Stimulated activated CD4-positive, alpha-beta T cell treated with anti-CD3 and anti-CD28 coated beads, Interleukin-4, amount 100 ng/mL, for 48 hours (primary cell): ENCODE results near the gene LIMK2.
A peak's percentile ranks its signal among the peaks of the same experiment; 100 is the strongest.
"Not testable (repeated sequence)": the region's sequence is repeated elsewhere in the genome, so short reads cannot be mapped to it uniquely, and the experiment has no call there.

ENCODE experiments used
- DNase-seq, 2 donors: peaks; one replicate each; pipeline ENCODE4 v3.0.0-alpha.2; 2020; ENCODE audit warnings: low read depth in 2 of 2

Gene LIMK2

DNA sequence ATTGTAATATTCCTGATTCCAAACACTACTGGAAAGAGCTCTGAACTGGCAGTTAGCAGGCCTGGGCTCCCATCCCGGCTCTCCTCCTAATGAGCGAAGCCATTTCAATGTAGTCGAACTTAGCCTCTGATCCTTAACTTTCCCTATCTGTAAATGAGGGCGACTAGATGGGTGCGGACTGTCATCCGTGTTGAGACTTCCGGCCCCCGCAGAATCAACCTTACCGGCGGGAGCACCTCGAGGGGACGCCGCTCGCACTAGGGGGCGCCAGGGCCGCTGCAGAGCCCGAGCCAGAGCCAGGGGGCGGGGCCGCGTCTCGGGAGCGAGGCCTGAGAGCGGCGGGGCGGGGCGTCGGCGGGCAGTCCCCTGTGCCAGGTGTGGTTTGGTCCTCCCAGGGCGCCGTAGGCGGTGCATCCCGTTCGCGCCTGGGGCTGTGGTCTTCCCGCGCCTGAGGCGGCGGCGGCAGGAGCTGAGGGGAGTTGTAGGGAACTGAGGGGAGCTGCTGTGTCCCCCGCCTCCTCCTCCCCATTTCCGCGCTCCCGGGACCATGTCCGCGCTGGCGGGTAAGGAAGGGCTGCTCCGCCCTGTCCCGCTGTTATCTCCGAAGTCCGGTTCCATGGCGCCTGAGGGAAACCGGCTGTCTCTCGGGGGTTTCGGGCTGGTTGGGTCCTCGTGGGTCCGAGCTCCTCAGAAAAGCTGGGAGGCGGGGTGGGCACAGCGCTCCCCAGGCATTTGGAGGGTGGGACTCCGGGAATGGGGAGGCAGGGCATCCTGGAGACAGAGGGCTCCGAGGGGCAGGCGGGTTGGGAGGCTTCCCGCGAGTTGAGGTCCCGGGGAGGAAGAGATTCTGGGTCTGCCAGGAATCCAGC, at the start of gene LIMK2:
LIMK2 (plus strand) TSS at position 437 of the 869 bp plus-strand sequence; CDS start at position 548, 111 bp downstream.
- peak; percentile 98 for DNase-seq

DNA sequence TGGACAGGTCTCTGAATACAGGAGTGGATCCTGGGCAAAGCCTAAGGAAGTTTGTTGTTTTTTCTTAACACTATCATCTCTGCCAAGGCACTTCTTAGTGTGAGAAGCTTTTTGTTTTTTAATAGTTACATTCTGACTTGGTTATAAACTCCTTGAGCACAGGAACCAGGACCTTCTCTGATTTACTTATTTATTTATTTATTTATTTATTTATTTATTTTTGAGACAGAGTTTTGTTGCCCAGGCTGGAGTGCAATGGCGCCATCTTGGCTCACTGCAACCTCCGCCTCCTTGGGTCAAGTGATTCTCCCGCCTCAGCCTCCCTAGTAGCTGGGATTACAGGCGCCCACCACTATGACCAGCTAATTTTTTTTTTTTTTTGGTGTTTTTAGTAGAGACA, 41.1 kb upstream of the LIMK2 start:
- no peak for DNase-seq

DNA sequence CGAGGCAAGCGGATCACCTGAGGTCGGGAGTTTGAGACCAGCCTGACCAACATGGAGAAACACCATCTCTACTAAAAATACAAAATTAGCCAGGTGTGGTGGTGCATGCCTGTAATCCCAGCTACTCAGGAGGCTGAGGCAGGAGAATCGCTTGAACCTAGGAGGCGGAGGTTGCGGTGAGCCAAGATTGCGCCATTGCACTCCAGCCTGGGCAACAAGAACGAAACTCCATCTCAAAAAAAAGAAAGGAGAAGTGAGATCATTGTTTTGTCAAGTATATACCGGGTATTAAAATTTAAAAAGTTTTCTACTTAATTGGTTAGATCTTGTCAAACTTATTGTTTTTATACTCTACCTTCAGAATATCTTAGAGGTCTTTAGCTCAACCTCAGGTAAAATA, 40.4 kb upstream of the LIMK2 start:
- not testable (repeated sequence) for DNase-seq

DNA sequence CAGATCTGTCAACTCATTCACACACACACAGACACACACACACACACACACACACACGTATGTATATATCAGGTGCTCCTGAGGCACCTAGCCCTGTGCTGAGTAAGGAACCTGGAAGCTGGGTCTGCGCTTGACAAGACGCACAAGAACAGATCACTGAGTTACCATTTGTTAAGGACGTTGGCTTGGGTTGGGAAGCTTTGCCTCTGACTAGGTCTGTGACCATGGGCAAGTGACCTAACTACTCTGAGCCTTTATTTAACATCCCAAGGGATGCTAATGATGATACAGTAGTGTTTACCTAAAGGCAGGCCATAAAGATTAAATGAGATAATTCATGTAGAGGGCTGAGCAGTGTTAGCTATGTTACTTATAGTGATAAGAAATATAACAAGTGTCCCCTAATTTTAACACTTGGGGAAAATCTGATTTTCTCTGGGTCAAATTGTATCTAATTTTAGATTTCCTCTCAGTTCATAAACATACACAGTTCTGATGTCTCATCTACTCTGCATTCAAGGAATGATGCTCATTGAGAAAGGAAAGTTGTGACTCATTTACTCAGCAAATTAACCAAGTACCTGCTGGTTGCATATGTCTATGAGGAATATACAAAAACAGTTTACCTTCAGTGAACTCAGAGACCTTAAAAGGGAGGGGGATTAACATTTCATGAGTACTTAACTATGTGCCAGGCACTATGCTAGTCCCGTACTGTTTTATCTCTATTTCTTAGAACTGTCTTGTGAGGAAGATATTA, 38.5 kb upstream of the LIMK2 start:
- no peak for DNase-seq

DNA sequence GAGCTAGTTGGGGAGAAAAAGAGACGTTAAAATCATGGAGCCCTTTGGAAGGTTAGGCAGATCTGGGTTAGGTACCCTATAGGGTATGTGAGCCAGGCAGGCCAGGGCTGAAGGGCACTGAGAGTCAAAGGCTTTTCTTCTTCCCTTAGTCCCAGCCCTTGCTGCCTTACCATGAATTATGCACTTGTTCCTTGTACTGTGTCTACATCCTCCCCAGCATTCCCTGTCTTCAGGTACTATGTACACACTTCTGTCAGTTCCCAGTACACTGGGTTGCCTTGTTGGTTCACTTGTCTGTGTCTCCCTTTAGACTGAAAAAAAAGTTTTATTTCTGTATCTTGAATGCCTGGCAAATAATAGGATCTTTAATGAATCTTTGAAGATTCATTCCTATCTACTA, 35.2 kb upstream of the LIMK2 start:
- no peak for DNase-seq

DNA sequence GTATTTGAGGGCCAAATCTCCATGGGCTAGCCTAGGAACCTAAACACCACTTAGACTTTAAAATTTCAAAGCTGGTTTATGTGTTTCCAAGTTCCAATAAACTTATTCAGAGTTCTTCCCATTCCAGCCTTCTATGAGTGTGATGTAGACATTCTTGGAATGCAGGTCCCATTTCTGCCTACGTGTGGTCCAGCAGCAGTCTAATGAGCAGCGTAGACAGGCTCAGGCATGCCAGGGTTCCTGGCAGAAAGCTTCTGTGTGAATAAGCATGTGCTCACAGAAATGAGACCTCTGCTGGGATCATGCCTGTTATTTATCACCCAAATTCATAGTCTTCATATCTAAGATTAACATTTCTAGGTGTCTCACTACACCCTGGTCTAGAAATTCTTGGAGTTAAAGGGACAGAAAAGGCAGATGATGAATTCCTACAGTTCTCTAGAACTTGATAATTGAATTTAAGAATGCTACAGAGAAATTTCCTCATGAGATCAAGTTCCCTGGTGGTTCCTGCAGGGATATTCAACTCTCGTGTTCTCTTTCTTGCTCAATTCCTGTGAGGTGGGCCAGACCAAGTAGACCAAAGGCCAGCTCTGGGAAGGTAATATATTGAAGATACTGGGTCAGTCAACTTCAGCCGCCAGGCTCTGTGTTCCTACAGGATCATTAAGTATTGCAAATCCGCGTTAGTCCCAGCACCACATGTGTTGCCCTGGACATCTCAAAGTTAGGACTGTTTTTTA, 34.5 kb upstream of the LIMK2 start:
- DNase-seq, result no peak

DNA sequence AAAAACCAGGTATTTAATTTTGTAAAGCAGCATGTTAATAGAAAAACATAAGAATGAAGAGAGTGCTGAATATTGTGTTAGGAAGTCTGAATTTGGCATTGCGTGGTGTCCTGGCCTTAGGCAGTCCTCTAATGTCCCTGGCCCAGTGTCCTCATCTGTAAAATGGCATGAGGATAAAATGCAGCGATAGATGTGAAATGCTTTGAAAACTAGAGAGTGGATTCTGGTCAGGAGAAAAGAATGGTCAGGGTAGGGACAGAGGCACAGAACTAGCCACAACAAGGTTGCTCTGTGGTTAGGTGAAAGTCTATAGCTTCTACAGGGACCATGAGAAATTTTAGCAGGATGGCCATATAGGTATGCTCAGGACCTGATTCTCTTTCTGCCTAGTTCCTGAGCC, 33.2 kb upstream of the LIMK2 start:
- no peak for DNase-seq

DNA sequence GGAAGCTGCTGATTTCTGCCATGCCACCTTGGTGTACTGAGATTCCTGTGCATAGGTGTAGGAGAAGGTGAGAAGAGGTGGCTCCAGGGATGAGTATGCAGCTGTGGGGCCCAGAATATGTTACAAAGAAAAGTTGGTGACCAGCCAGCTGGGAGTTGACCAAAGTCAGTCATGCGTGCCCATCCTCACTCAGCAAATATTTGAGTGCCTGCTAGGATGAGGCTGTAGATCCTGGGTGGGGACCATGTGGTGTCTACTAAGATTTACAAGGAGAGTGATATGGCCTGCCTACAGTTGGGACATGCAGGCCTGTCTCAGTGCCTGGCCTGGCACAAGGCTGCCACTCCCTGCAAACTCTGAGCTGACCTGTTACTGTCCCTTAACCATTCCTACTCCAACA, 32.8 kb upstream of the LIMK2 start:
- no peak for DNase-seq

DNA sequence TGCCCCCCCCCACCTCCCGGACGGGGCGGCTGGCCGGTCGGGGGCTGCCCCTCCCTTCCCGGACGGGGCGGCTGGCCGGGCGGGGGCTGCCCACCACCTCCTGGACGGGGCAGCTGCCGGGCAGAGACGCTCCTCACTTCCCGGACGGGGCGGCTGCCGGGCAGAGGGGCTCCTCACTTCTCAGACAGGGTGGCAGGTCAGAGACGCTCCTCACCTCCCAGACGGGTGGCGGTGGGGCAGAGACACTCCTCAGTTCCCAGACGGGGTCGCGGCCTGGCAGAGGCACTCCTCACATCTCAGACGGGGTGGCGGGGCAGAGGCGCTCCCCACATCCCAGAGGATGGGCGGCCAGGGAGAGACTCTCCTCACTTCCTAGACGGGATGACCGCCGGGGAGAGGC, 28.1 kb upstream of the LIMK2 start:
- DNase-seq, result no peak

DNA sequence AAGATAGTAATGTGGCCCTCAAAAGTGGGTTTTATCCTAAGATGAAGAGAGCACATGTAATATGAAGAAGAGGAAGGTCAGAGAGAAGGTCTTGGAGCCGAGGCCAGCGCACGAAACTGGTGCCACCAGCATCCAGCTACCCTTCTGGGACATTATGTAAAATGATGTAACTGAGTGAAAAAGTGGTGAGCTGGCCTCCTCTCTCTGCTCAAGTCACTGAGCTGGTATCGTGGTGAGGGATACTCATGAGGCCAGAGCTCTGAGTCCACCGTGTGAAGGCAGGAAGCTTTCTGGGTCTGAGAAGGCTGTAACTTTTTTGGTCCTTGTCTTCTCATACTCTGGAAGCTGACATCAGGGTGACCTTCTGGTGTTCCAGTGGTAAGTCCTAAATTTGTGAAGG, 27.0 kb upstream of the LIMK2 start:
- DNase-seq, result no peak

DNA sequence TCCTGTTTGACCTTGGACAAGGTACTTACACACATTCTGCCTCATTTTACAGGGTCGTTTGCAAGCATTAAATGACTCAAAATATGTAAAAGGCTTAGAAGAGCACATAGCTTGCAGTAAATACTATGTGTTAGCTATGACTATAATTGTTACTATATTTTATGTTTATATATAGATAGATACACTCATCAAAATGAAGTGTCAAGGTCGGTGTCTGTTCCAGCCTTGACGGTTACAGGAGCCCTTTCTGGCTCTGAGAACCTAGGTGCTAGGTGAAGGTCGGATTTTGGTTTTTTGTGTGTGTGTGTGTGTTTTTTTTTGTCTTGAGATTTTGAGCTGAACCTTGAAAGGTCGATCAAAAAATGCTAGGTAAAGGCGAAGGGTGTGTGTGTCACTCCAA, 24.5 kb upstream of the LIMK2 start:
- no peak for DNase-seq

DNA sequence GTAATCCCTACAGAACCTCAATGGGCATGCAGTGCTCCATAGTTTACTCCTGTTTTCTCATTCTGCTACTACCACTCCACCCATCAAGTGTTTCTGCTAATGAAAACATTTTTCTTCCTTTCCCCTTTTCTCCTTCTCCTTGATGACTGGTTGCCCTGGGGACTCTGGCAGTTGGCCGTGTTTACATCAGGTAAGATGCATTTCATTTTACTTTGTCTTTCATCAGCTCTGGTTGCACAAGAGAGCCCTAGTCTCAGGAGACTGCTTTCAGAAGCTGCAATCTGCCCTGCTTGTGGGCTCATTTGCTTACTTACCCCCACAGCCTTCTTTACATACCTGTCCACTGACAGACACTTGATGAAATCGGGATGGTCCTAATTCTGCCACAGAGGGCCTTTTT, 19.6 kb upstream of the LIMK2 start:
- no peak for DNase-seq

DNA sequence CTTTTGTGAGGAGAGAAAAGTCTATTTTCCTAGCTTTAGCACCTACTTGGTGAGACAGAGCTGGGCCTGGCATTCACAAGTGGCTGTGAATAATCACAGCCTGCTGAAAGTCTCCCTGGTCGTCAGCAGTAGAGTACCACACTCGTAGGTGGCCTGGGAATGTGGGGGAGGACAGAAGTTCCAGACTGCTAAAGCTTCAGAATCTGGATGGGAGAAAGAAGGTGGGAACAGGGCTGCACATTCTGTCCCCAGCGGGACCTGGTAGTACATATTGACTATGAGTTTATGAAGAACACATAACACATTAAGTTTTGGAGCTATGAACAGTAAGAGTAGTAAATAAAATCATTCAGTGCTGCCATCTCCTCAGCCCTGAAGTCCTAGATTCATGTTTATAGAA, 19.0 kb upstream of the LIMK2 start:
- no peak for DNase-seq

DNA sequence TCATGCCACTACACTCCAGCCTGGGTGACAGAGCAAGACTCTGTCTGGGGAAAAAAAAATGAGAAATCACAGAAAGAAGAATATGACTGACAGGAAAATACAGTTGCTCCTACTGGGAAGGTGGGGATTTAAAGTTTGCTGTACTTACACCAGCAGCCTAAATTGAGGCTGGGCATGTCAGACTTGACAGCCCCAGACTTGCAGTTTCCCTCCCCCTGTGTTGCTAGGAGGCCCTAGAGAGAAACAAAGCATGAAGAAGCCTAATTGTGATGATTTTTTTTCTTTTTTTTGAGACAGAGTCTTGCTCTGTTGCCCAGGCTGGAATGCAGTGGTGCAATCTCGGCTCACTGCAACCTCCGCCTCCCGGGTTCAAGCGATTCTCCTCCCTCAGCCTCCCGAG, 17.4 kb upstream of the LIMK2 start:
- not testable (repeated sequence) for DNase-seq

DNA sequence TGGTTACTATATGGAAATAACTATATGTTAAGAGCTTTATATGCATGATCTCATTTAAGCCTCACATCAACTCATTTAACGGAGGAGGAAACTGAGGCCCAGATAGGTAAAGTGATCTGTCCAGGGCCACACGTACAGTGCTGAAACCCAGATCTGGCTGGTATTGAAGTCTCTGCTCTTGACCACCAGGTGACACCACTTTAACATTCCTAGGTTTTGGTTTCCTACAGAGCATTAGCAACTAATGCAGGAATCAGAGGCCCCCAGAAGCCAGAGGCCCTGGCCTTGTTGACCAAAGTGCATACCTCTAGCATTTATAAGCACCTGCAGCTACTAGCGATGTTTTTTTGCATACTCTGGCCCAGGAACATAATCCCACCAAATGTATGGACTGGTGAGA, 12.9 kb upstream of the LIMK2 start:
- DNase-seq, result no peak

DNA sequence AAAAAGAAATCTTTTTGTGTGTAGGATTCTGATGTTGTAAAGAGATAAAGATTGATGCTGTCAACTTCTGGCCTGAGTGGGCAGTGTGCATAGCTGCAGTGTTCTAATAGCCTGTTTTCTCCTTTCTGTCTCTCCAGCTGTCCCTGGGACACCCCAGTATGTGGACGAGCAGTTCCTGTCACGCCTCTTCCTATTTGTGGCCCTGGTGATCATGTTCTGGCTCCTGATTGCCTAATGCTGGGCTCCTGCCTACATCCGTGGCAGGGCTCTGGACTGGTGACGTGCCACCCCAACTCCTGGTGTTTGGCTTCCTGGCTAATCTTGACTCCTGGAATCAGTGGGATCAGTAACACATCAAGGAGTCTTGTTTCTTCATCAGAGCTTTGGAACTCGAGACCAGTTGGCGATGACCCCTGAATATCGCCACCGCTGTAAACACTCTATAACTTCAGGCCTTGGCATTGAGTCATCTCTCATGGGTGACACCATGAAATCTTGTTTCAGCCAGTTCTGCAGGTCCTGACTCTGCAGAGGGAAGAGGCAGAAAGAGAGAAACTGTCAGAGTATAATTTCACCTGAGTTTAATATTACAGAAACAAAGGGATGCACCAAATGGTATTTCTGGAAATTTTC, 7.6 kb upstream of the LIMK2 start:
- not testable (repeated sequence) for DNase-seq

DNA sequence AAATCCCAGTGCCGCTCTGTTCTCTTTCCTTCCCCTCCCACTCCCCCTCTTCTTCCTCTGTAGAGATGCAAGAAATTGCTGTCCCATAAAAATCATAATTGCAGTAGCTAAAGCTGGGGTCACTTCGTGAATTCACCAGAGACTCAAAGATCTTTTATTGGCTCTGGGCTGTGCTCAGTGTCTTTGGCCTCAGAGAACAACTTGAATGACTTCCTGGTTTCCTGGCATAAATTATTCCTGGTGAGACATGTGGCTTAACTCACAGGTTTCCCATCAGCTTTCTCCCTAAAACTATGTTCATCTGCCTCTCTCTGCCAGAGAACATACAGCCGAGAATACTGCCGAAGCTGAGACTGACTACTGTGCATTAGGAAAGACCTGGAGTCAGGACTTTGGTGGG, 7.0 kb upstream of the LIMK2 start:
- DNase-seq, result not testable (repeated sequence)

DNA sequence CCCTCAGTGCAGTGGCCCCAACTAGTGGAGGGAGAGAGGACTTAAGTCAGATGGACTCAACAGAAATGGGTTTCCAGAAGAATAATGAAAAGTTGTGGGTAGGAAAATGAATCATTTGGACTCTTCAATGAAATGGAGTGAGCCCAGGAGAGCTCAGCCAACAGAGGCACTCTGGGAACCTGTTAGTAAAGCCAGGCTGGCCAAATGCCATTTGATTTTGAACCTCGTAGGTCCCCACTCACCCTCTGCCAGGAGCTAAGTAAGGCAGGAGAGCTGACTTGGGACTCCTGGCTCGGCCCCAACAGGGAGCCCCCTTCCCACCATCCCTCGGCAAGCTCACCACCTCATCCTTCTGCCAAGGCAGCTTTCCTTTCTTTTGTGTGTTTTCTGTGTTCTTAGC, 5.6 kb upstream of the LIMK2 start:
- DNase-seq, result not testable (repeated sequence)

DNA sequence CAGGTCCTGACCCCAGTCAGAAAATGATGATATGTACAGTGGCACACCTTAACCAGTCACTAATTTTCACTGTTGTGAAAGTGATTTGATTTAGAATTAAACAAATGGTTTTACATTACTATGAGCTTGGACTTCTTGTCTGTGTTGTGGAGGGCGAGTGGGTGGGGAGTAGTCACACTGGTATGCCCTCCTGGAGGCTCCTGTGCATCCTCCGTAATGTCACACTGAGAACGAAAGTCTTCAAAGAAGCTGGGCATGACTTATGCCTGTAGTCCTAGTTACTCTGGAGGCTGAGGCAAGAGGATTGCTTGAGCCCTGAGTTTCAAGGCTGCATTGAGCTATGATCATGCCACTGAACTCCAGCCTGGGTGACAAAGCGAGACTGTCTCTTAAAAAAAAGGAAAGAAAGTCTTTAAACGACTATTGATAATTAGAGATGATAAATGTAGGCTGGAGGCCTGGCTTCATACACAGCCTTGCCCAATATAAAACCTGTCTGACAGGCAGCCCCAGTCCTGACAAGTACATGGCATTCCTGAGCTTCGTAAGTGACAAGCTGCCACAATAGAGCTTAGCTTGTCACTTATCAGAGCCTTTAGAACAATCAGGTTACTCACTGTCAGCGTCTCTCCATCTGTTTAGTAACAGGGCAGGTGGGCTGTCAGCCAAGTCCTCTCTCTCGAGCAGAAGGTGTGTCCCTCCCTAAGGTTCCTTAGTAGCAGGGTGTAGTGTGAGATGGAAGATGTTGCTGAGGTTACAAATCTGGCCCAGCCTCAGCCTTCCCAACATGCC, 5.0 kb upstream of the LIMK2 start:
- peak in 1 of 2 donors; percentile 29 for DNase-seq

DNA sequence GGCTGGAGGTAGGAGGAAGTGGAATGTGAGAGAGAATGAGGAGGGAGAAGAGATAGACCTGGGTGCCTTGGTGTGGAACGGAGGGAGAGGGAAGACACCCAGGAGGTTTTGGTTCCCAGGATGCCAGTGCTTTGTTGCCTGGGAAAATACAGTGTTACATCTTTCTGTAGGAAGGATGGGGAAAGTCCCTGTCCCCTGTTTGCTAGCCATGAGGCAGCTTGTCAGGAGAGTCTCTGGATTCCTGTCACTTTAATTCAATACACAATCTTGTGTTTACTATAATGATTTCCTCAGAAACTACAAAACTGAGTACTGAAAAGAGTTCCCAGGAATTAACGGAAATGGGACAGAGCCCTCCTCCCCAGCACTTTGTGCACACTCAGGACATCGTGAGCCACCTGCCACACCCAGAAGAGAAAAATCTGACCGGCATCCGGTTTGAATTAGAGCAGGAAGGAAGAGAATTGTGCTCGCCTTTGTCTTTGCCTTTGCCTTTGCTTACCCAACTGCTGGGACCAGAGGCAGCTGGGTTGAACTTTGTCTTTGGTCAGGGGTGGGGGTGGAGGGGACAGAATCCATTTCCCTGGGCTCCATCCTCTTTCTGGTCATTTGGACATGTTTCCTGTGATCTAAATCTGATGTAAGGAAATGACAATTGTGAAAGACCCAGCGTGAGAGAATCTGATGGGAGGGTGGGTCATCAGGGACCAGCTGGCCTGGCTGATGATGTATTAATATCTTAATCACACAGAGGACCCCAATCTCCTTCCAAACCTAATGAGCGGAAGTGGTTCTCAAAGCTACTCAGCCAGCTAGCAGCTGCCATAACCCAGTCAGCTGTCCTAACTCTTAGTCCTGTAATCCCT, 1.3 kb upstream of the LIMK2 start:
- DNase-seq, result no peak
